Cortex of kidney (tissue), 1 donor: ENCODE data around the gene PHLDB3.

Experiments
- DNase-seq: peaks from one replicate; lab custom pipeline; 2025; lab: John Stamatoyannopoulos, UW

PHLDB3 gene

GRCh38 chr19:43468354-43469159 lies 36.0 kb downstream of the PHLDB3 start:
- DNase-seq: no peak

DNA sequence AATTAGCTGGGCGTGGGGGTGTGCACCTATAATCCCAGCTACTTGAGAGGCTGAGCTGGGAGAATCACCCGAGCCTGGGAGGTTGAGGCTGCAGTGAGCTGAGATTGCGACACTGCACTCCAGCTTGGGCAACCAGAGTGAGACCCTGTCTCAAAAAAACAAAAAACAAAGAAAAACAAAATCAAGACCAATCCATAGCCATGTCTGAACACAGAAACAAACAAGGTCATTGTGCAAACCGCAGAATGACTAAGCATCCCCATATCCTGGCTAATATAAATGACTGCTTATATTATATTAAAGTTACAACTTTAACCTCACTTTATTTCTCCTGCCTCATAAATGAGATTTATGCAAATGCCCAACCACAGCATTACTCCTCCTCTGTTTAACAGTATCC lies 36.8 kb downstream of the PHLDB3 start:
- no peak for DNase-seq

- no peak for DNase-seq
Observed at GRCh38 chr19:43467276-43467675, 37.3 kb downstream of the PHLDB3 start.

GRCh38 chr19:43466793-43467192 lies 37.8 kb downstream of the PHLDB3 start:
- no peak for DNase-seq

DNA sequence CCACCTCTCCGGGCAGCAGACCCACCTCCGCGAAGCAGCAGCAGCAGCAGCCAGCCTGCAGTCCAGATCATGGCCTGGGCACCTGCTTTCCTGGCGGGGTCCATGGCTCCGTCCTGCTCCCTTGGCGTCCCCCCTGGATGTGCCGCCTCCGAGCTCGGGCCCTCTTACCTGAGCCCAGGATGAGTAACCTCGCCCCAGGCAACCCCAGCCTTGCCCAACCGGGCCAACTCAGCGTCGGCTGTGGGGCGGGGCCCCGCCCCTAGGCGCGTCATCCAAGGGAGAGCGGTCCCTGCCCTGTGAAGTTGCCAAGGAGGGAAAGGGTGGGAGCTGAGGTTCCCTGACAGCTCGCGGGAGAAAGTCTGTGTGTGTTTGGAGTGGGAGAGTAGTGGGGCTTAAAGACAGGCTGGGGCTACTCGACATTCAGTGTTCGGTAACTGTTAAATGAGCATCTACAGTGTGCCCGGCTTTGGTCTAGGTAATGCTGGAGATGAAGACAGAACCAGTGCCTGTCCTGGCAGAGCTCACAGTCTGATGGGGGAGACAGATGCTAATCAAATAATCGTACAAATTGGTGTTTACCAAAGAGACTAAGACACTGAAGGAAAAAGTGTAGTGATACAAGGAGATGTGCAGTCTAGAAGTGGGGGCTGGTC lies 39.0 kb downstream of the PHLDB3 start, which contains the start of gene LYPD3:
Gene LYPD3 (minus strand): TSS at position 141 of the 653 bp plus-strand sequence. CDS start 37 bp downstream, at position 104.
- DNase-seq: no peak

DNA sequence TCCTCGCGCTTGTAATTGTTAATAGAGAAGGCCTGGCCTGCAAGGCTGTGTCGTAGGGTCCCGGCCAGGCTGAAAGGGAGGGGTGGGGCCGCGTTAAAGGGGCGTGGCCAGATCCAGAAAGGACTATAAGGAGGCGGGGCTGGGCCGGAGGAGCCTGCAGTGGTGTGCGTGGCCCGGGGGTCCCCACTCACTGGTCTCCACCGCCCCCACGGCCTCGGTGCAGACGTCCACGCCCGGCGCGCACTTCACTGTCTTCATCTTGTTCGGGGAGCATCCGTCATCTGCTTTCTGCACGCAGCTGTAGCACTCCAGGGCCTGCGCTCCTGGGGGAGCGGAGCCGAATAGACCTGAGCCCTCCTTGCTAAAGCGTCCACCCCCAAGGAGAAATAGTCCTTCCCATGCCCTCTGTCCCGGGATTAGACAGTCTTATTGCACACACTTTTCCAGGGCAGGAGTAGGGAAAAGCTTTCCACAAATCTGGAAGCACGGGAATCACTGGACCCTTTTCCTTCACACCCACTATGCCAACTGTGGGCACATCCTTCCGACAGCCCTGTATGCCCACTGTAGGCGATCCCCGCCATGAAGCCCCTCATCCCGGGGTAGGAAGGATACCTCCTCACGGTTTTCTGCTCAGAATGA lies 40.3 kb downstream of the PHLDB3 start:
- DNase-seq: no peak

DNA sequence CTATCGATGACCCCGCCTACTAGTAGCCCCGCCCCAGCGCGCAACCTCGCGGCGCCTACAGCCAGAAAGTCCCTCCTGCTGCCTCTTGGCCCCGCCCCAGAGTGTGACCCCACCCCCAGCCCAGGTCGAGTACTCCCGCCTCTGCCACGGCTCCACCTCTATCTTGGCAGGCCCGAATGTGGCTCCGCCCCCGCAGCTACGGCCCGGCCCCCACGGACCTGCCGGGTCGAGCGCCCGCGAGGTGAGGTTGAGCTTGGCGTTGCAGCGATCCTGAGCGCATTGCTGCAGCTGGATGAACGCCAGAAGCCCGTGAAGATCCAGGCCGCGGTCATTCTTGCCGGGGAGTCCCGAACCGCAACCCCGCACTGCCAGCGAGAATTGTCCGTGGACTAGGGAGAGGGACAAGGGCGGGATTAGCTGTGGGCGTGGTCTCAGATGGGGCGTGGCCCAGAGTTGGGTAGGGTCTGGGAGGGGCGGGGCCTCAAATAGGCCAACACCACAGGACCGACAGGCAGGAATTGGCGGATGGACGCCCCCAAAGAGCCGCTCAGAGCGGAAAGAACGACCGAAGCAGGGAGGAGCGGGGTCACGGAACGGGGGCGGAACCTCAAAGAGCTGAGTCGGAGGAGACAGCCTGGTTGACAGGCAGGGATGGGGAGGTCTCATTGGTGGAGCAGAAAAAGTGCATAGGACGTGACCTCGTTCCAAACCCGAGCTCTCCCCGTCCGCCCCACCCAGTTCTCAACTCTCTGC lies 41.0 kb downstream of the PHLDB3 start:
- DNase-seq: no peak

- DNase-seq: no peak
Observed at GRCh38 chr19:43462785-43463380, 41.7 kb downstream of the PHLDB3 start.

DNA sequence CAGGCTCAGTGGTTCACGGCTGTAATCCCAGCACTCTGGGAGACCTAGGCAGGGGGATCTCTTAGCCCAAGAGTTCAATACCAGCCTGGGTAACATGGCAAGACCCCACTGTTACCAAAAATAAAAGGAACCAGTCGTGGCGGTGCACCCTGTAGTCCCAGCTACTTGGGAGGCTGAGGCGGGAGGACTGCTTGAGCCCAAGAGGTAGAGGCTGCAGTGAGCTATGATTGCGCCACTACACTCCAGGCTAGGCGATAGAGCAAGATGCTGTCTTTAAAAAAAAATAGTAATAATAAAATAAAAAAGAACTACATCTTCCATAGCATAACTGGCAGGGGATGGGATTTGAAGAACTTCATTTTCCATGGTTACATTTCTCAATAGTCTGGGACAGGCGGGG lies 42.2 kb downstream of the PHLDB3 start:
- DNase-seq: no peak

DNA sequence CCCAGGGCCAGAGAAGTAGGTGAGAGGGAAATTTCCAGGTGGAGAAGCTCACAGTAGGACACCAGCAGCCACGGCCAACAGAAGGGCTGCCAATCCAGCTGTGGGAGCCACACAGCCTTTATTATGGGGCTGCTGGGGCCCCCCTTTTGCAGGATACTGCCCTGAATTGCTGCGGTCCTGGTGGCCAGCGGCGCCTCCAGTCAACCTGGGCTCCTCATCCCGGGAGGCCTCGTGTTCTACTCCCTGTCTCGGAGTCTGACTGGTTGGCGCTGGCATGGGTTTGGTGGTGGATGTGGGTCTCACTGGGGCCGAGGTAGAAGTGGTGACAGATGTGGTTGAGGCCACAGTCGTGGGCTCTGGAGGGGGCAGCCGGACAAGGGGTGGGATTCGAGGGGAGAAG lies 43.2 kb downstream of the PHLDB3 start:
- DNase-seq: no peak

DNA sequence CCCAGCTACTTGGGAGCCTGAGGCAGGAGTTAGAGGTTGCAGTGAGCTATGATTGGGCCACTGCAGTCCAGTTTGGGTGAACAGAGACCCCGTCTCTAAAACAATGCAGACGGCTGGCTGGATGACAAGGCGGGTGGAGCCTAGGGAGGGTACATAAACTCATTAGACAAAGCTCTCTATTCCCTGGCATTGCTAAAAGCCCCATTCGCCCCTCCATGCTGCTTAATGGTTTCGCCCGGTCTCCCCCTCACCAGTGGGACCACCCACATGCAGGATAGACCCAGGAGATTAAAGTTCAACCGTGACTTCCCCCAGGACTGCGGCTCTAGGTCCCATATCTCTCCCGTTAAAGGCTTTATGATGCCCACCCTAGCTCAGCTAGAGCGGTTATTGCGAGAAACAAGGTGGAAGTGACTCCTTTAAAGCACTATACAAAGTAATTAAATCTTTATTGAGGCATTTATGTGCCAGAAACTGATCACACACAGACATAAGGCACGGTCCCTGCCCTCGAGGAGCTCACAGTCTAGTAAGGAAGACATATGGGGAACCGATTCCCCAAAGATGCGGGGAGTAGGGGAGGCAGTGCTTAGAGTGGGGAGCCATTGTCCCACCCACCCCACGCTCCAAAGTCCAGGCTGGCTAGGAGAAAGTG lies 44.1 kb downstream of the PHLDB3 start:
- no peak for DNase-seq

- no peak for DNase-seq
Observed at GRCh38 chr19:43457809-43458208, 46.7 kb downstream of the PHLDB3 start.

DNA sequence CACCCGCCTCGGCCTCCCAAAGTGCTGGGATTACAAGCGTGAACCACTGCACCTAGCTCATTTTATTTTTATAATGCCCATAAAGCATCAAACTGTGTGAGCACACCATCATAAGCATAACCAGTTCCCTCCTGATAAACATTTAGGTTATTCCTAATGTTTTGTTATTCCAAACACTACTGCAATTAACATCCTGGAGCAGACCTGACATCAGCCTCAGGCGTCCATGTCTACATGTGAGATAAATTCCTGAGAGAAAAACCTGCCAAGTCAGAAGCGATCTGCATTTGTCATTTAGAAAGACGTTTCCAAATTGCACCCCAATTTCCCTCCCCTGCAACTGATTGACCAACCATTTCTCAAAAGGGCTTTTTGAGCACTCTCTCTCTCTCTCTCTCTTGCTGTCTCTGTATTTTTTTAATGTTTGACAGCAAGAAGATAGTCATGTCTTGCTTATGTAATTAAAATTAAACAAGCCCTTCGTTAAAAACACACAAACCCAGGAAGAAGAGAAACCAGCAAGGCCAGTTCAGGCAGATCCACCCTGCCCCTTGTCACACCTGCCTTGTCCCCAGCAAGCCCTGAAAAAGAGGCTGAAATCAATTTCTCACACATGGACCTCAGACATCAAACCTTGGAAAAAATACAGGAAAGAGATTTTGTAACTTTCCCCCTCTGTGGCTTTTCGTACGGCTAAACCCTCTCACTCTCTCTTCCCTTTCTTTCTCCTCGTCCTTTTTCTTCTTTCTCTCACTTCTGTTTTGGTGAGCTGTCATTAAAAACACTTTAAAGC lies 49.0 kb downstream of the PHLDB3 start:
- DNase-seq: no peak

- no peak for DNase-seq
Observed at GRCh38 chr19:43454031-43454430, 50.5 kb downstream of the PHLDB3 start.

- DNase-seq: no peak
Observed at GRCh38 chr19:43452582-43452981, 52.0 kb downstream of the PHLDB3 start.

GRCh38 chr19:43450545-43450997 lies 54.0 kb downstream of the PHLDB3 start:
- DNase-seq: no peak

DNA sequence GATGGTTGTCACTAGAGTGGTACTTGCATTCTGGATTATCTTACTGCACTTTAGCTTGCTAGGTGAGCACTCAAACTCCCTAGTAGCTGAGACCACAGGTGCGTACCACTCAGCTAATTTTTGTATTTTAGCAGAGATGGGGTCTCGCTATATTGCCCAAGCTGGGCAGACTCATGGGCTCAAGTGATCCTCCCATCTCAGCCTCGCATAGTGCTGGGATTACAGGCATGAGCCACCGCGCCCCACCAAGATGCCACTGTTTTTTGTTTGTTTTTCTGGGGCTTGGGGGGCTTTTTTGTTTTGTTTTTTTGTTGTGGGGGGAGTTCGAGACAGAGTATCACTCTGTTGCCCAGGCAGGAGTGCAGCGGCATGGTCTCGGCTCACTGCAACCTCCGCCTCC lies 56.9 kb downstream of the PHLDB3 start:
- DNase-seq: no peak

- no peak for DNase-seq
Observed at GRCh38 chr19:43446746-43447489, 57.6 kb downstream of the PHLDB3 start.

DNA sequence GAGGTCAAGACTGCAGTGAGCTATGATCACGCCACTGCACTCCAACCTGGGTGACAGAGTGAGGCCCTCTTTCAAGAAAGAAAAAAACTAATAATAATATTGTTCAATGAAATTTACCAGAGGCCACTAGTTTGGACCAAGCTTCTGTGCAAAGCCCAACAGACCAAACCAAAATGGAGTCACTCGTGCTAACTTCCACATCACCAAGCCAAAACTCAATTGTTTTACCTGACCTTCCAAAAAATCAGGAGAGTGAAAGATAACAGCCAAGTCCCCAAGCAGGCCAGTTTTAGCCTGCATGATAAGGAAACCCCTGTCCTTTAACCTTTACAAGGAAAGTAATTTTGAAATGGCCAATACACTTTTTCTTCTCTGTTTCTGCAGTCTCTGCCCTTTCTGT lies 59.1 kb downstream of the PHLDB3 start:
- DNase-seq: no peak
